GM12875 (cell line): ENCODE results near the gene ST8SIA2.

Experiments used
- H3K4me3 ChIP-seq: one replicate; pipeline ENCODE4 v1.5.1; 2011; ENCODE audit warnings: low read depth, low read length, control low read depth
- CTCF ChIP-seq: IDR thresholded peaks from 2 replicates; pipeline ENCODE4 v1.5.1; 2011; ENCODE audit warnings: low read depth, mild to moderate bottlenecking, control low read depth, inconsistent platforms, low read length, moderate library complexity, borderline replicate concordance; ENCODE audit not compliant: insufficient read depth

The ST8SIA2 gene

GRCh38 chr15:92407321-92407720 lies 13.6 kb downstream of the ST8SIA2 start:
- H3K4me3 ChIP-seq = no peak overlapping the region
- no peak for TF ChIP-seq CTCF

- no peak for TF ChIP-seq CTCF
- H3K4me3 ChIP-seq = no peak overlapping the region
These were observed 14.2 kb downstream of the ST8SIA2 start for GRCh38 chr15:92407916-92408315.

GRCh38 chr15:92409006-92409405 lies 15.3 kb downstream of the ST8SIA2 start:
- H3K4me3 ChIP-seq = no peak overlapping the region
- no peak for TF ChIP-seq CTCF

- TF ChIP-seq CTCF = no peak
- H3K4me3 ChIP-seq = no peak overlapping the region
These were observed 15.8 kb downstream of the ST8SIA2 start for GRCh38 chr15:92409521-92409920.

- H3K4me3 ChIP-seq = no peak overlapping the region
- TF ChIP-seq CTCF = no peak
These were observed 16.9 kb downstream of the ST8SIA2 start for GRCh38 chr15:92410537-92410936.

GRCh38 chr15:92411256-92411655 lies 17.6 kb downstream of the ST8SIA2 start:
- no peak overlapping the region for H3K4me3 ChIP-seq
- no peak for TF ChIP-seq CTCF

- H3K4me3 ChIP-seq = no peak overlapping the region
- no peak for TF ChIP-seq CTCF
These were observed 19.8 kb downstream of the ST8SIA2 start for GRCh38 chr15:92413510-92413909.
